ENCODE measurements around the gene TTC12.
A peak's percentile ranks its signal among the peaks of the same experiment; 100 is the strongest.

GRCh38 chr11:113314389-113315301 is at the start of gene TTC12:
- TF ChIP-seq CTCF (IDR thresholded peaks at IDR 0.05) = peak in 1 of 4 experiments; percentile 11
- peak; percentile 26 to 30 for TF ChIP-seq POLR2A (IDR thresholded peaks at IDR 0.05)
- TF ChIP-seq EP300 (IDR thresholded peaks at IDR 0.05) = no peak
